ENCODE data around the gene TREML2. TPM values are rescaled to one million over a fixed set of nuclear protein-coding genes. Genes with fewer than 3 reads are reported as not detected.

Gene TREML2
- total RNA-seq, 1 donor from 2014 or later = not detected

DNA sequence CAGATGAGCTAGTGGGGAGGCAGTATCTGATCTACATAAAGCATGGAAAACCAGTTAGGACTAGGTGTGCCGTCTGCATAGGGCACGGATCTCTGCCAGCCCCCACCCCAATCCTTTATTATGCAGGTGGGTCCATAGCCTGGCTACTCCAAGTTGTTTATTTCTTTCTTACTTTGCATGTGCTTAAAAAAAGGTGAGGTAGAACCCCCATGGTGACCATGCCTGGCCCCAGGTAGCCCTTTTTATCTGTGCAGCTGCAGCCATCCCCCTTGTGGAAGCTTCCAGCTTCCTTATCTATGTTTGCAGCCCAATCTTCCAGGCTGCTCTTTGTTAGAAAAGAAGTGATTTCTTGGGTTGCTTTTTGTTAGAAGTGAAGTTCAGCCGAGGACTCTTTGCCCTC, 29.0 kb downstream of the TREML2 start:
- Mint-ChIP-seq H3K4me1 (no peaks in the 10 kb centered on the region), H3K36me3 (ENCODE audit: low read depth) (no peaks in the 10 kb centered on the region), H3K4me3 (no peak overlapping the region), H3K27me3 (ENCODE audit: low read depth) (peaks cover 49% of the 10 kb centered on the region), H3K9me3 (no peaks in the 10 kb centered on the region), H3K27ac (ENCODE audit: unreplicated experiment) (no peak overlapping the region)
- DNase-seq (ENCODE audit: low read depth, low spot score) = no peak
- TF ChIP-seq, protein P1, sequence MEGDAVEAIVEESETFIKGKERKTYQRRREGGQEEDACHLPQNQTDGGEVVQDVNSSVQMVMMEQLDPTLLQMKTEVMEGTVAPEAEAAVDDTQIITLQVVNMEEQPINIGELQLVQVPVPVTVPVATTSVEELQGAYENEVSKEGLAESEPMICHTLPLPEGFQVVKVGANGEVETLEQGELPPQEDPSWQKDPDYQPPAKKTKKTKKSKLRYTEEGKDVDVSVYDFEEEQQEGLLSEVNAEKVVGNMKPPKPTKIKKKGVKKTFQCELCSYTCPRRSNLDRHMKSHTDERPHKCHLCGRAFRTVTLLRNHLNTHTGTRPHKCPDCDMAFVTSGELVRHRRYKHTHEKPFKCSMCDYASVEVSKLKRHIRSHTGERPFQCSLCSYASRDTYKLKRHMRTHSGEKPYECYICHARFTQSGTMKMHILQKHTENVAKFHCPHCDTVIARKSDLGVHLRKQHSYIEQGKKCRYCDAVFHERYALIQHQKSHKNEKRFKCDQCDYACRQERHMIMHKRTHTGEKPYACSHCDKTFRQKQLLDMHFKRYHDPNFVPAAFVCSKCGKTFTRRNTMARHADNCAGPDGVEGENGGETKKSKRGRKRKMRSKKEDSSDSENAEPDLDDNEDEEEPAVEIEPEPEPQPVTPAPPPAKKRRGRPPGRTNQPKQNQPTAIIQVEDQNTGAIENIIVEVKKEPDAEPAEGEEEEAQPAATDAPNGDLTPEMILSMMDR (conservative IDR thresholded peaks at IDR 0.05) = no peak

DNA sequence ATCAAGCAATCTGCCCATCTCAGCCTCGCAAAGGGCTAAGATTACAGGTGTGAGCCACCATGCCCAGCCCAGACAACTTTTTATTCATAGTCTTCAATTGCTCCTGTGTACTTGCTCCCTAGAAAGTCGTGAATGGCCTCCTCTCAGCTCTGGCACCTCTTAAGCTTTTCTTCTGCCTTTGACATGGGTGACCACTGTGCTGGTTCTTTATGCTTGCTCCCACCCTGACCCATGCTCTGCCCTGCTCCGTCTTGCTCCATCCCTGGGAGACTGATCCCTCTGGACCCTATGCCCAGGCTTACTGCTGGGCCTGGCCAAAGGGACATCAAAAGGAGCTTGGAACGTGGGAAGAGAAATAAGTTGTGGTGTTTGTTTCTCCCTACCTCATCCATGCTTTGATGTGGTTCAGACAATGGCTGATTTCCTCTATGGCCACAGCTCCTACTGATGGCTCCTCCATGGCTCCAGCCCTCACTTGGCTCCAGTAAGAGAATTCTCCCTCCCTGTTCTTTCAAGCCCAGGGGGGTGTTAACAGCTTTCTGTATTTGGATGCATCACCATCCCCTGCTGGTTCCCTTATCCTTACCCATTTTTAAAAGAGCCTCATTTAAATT, 30.3 kb downstream of the TREML2 start:
- H3K4me1 Mint-ChIP-seq = no peaks in the 10 kb centered on the region
- TF ChIP-seq, protein P1 (conservative IDR thresholded peaks at IDR 0.05) = no peak
- no peaks in the 10 kb centered on the region for H3K36me3 Mint-ChIP-seq (ENCODE audit: low read depth)
- no peaks in the 10 kb centered on the region for H3K9me3 Mint-ChIP-seq
- H3K4me3 Mint-ChIP-seq = no peak overlapping the region
- no peak overlapping the region for H3K27ac Mint-ChIP-seq (ENCODE audit: unreplicated experiment)
- DNase-seq (ENCODE audit: low read depth, low spot score) = no peak
- H3K27me3 Mint-ChIP-seq (ENCODE audit: low read depth) = peaks cover 43% of the 10 kb centered on the region

DNA sequence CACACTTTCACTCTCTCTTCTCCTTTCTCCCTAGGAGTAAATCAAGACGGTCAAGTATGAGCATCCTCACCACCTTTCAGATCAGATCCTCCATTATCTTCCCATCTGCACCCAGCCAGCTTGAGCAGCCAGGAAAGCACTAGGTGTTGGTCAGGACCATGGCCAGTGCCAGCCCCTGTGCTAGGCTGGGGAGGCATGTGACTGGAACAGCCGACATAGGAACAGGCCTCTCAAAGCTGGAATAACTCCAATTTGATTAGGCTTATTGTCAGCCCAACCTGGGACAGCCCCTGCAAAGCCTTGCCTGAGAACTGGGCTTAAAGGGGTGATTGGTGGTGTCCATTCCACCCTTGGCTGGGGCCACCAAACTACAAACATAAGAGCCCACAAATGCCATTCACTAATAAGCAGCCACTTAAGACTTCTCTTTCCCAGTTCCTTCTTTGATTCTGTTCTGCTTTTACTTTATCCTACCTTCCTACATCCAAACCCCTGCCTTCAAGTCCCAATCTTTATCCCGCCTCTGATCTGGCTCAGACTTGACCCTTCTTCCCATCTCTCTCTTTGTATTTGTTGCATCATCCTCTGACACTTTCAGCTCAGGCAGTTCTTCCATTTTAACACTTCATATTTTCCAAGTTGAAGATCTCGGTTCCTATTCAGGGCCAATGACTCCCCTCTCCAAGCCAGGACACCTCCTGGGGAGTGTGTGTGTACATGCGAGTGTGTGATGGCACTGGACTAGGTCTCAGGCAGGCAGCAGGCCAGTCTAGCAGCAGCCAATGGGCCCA, 33.6 kb downstream of the TREML2 start:
- peak; percentile 14 for DNase-seq (ENCODE audit: low read depth, low spot score)
- TF ChIP-seq, protein P1 (conservative IDR thresholded peaks at IDR 0.05) = no peak
- Mint-ChIP-seq H3K27me3 (ENCODE audit: low read depth) (peaks cover 37% of the 10 kb centered on the region), H3K4me1 (no peaks in the 10 kb centered on the region), H3K4me3 (no peak overlapping the region), H3K27ac (ENCODE audit: unreplicated experiment) (no peak overlapping the region), H3K36me3 (ENCODE audit: low read depth) (no peaks in the 10 kb centered on the region), H3K9me3 (no peaks in the 10 kb centered on the region)

DNA sequence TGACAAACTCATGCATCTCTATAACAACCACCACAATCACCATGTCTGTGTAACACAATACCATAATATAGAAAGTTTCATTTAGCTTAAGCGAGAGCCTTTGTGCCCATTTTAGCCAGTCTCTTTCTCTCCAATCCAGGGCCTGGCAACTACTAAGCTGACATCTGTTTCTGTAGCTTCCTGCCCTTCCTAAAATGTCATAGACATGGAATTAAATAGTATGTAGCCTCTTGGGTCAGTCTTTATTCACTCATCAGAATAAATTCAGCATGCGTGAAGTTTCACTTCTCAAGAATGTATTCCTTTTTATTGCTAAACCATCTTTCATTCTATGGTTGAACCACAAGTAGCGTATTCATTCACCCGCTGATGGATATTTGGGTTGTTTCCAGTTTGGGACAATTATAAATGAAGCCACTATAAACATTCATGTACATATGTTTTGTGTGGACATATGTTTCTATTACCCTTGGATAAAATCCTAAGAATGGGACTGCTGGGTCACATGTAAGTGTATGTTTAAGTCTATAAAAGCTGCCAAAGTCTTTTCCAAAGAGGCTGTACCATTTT, 36.3 kb downstream of the TREML2 start:
- no peak overlapping the region for H3K27ac Mint-ChIP-seq (ENCODE audit: unreplicated experiment)
- H3K4me3 Mint-ChIP-seq = no peak overlapping the region
- TF ChIP-seq, protein P1 (conservative IDR thresholded peaks at IDR 0.05) = no peak
- H3K27me3 Mint-ChIP-seq (ENCODE audit: low read depth) = peaks cover 24% of the 10 kb centered on the region
- H3K36me3 Mint-ChIP-seq (ENCODE audit: low read depth) = no peaks in the 10 kb centered on the region
- DNase-seq (ENCODE audit: low read depth, low spot score) = no peak
- H3K4me1 Mint-ChIP-seq = no peaks in the 10 kb centered on the region
- no peaks in the 10 kb centered on the region for H3K9me3 Mint-ChIP-seq

DNA sequence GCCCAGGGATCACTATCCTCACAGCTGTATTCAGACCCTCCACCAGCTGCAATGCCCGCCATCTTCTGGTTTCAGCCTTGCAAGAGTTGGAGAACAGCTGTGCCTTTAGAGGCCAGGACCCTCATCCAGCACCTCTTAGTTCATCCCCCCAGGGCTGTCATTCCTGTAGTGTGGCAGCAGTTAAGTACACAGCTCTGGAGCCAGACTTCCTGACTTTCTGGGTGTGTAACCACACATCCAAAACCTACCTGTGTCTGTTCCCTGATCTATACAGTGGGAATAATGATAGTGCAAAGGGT, 37.6 kb downstream of the TREML2 start:
- no peaks in the 10 kb centered on the region for H3K9me3 Mint-ChIP-seq
- H3K27ac Mint-ChIP-seq (ENCODE audit: unreplicated experiment) = no peak overlapping the region
- peaks cover 20% of the 10 kb centered on the region for H3K27me3 Mint-ChIP-seq (ENCODE audit: low read depth)
- H3K36me3 Mint-ChIP-seq (ENCODE audit: low read depth) = no peaks in the 10 kb centered on the region
- no peaks in the 10 kb centered on the region for H3K4me1 Mint-ChIP-seq
- H3K4me3 Mint-ChIP-seq = no peak overlapping the region
- DNase-seq (ENCODE audit: low read depth, low spot score) = no peak
- TF ChIP-seq, protein P1 (conservative IDR thresholded peaks at IDR 0.05) = no peak
